PFSK-1 (cell line): ENCODE measurements around the gene MKNK1.

Experiments
- FOXP2 ChIP-seq: optimal IDR thresholded peaks from 2 replicates; pipeline ENCODE3; 2011; ENCODE audit warnings: borderline replicate concordance, control low read depth, inconsistent platforms; ENCODE audit not compliant: insufficient read depth; ENCODE audit errors: extremely low read length, extremely low read depth
- POLR2AphosphoS5 ChIP-seq: IDR thresholded peaks from 2 replicates; pipeline ENCODE4 v1.6.1; 2012; ENCODE audit warnings: low read depth, mild to moderate bottlenecking, control low read depth, low read length, moderate library complexity
- SIN3A ChIP-seq: IDR thresholded peaks from 2 replicates; pipeline ENCODE4 v1.6.1; 2012; ENCODE audit warnings: mild to moderate bottlenecking, low read length, moderate library complexity, borderline replicate concordance; ENCODE audit not compliant: insufficient read depth
- TAF1 ChIP-seq: IDR thresholded peaks from 2 replicates; pipeline ENCODE4 v1.6.1; 2012; ENCODE audit warnings: low read length, control low read depth, borderline replicate concordance; ENCODE audit not compliant: insufficient read depth
- TF ChIP-seq, protein P1 (sequence below), 2 experiments: IDR thresholded peaks; 2 replicates each; pipeline versions ENCODE4 v1.6.1 to v1.8.0; 2011 to 2012; ENCODE audit warnings: low read depth in 2 of 2, low read length in 2 of 2, control low read depth in 1 of 2, inconsistent platforms in 1 of 2, mild to moderate bottlenecking in 1 of 2, moderate library complexity in 1 of 2; ENCODE audit not compliant: insufficient read depth in 1 of 2

Gene MKNK1

GRCh38 chr1:46607345-46608130 lies 3.5 kb upstream of the MKNK1 start:
- TF ChIP-seq SIN3A (no peak), TAF1 (no peak), FOXP2 (no peak), POLR2AphosphoS5 (no peak)
- TF ChIP-seq, protein P1, sequence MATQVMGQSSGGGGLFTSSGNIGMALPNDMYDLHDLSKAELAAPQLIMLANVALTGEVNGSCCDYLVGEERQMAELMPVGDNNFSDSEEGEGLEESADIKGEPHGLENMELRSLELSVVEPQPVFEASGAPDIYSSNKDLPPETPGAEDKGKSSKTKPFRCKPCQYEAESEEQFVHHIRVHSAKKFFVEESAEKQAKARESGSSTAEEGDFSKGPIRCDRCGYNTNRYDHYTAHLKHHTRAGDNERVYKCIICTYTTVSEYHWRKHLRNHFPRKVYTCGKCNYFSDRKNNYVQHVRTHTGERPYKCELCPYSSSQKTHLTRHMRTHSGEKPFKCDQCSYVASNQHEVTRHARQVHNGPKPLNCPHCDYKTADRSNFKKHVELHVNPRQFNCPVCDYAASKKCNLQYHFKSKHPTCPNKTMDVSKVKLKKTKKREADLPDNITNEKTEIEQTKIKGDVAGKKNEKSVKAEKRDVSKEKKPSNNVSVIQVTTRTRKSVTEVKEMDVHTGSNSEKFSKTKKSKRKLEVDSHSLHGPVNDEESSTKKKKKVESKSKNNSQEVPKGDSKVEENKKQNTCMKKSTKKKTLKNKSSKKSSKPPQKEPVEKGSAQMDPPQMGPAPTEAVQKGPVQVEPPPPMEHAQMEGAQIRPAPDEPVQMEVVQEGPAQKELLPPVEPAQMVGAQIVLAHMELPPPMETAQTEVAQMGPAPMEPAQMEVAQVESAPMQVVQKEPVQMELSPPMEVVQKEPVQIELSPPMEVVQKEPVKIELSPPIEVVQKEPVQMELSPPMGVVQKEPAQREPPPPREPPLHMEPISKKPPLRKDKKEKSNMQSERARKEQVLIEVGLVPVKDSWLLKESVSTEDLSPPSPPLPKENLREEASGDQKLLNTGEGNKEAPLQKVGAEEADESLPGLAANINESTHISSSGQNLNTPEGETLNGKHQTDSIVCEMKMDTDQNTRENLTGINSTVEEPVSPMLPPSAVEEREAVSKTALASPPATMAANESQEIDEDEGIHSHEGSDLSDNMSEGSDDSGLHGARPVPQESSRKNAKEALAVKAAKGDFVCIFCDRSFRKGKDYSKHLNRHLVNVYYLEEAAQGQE (IDR thresholded peaks at IDR 0.05; ENCODE audit: insufficient read depth in 1 of 2, low read depth in 2 of 2, low read length in 2 of 2), result no peak

GRCh38 chr1:46606255-46606965 lies 2.3 kb upstream of the MKNK1 start:
- TF ChIP-seq SIN3A (no peak), TAF1 (no peak), POLR2AphosphoS5 (no peak), FOXP2 (no peak)
- TF ChIP-seq, protein P1 (IDR thresholded peaks at IDR 0.05; ENCODE audit: insufficient read depth in 1 of 2, low read depth in 2 of 2, low read length in 2 of 2), result no peak

- TF ChIP-seq, protein P1 (IDR thresholded peaks at IDR 0.05; ENCODE audit: insufficient read depth in 1 of 2, low read depth in 2 of 2, low read length in 2 of 2), result no peak
- TF ChIP-seq TAF1 (no peak), SIN3A (no peak), POLR2AphosphoS5 (no peak), FOXP2 (no peak)
Measured at GRCh38 chr1:46605232-46605631, 1.2 kb upstream of the MKNK1 start.

- TF ChIP-seq TAF1 (no peak), SIN3A (no peak), POLR2AphosphoS5 (no peak), FOXP2 (no peak)
- TF ChIP-seq, protein P1 (IDR thresholded peaks at IDR 0.05; ENCODE audit: insufficient read depth in 1 of 2, low read depth in 2 of 2, low read length in 2 of 2), result no peak
Measured at GRCh38 chr1:46603481-46603857, 599 bp downstream of the MKNK1 start.
